ENCODE results near the gene MZF1.
A peak's percentile ranks its signal among the peaks of the same experiment; 100 is the strongest.

MZF1 gene

GRCh38 chr19:58558623-58559274, 14.4 kb downstream of the MZF1 start:
- POLR2A ChIA-PET (ENCODE audit: low non-redundant PET): interaction anchor here (0.9 to 1.0 kb wide), 2 partner anchors 15 kb away, joined by 4 to 6 read pairs; partner anchors contain the start of gene TRIM28
- H3K27ac ChIP-seq: peak overlapping the region; percentile 100
- peak; percentile 94 for DNase-seq (ENCODE audit: low spot score)
- CTCF ChIA-PET: interaction anchor here (0.6 kb wide), 1 partner anchor 40 kb away, joined by 3 read pairs; no protein-coding TSS in a partner anchor
- TF ChIP-seq CTCF (conservative IDR thresholded peaks at IDR 0.05; ENCODE audit: low read depth): no peak

- H3K27ac ChIP-seq: peak within 1 kb of the TSS; percentile 100
- no peak for DNase-seq (ENCODE audit: low spot score)
- POLR2A ChIA-PET (ENCODE audit: low non-redundant PET): interaction anchor here (0.9 kb wide), 1 partner anchor 14 kb away, joined by 4 read pairs; the partner anchor contains the start of gene TRIM28
- no peak for TF ChIP-seq CTCF (conservative IDR thresholded peaks at IDR 0.05; ENCODE audit: low read depth)
- CTCF ChIA-PET: interaction anchor here (0.6 to 0.7 kb wide), 2 partner anchors 8 to 40 kb away, joined by 3 to 5 read pairs; no protein-coding TSS in a partner anchor
Measured at GRCh38 chr19:58558066-58558622, 15.0 kb downstream of the MZF1 start, which contains the start of gene UBE2M. Gene UBE2M, minus strand, starts transcription at chr19:58558611. Its CDS starts 230 bp downstream, at chr19:58558381.

GRCh38 chr19:58557221-58558065, 15.7 kb downstream of the MZF1 start:
- POLR2A ChIA-PET (ENCODE audit: low non-redundant PET): interaction anchor here (0.9 to 1.2 kb wide), 2 partner anchors 14 kb away, joined by 3 to 4 read pairs; partner anchors contain the start of gene TRIM28
- no peak for TF ChIP-seq CTCF (conservative IDR thresholded peaks at IDR 0.05; ENCODE audit: low read depth)
- CTCF ChIA-PET: interaction anchor here (0.7 kb wide), 1 partner anchor 9 kb away, joined by 5 read pairs; no protein-coding TSS in a partner anchor
- H3K27ac ChIP-seq: peak overlapping the region; percentile 100
- no peak for DNase-seq (ENCODE audit: low spot score)

GRCh38 chr19:58556622-58557220, 16.4 kb downstream of the MZF1 start:
- POLR2A ChIA-PET (ENCODE audit: low non-redundant PET): interaction anchor here (1.2 kb wide), 1 partner anchor 13 kb away, joined by 3 read pairs; no protein-coding TSS in a partner anchor
- no peak for TF ChIP-seq CTCF (conservative IDR thresholded peaks at IDR 0.05; ENCODE audit: low read depth)

GRCh38 chr19:58555920-58556621, 17.1 kb downstream of the MZF1 start:
- CTCF ChIA-PET: interaction anchor here (0.5 kb wide), 1 partner anchor 36 kb away, joined by 3 read pairs; no protein-coding TSS in a partner anchor

More at GRCh38 chr19:58556622-58557220, 16.4 kb downstream of the MZF1 start:
- no peak for DNase-seq (ENCODE audit: low spot score)
- peak overlapping the region; percentile 100 for H3K27ac ChIP-seq
- CTCF ChIA-PET: no interaction called here

More at GRCh38 chr19:58555920-58556621, 17.1 kb downstream of the MZF1 start:
- H3K27ac ChIP-seq: peak overlapping the region; percentile 100
- POLR2A ChIA-PET (ENCODE audit: low non-redundant PET): interaction anchor here (1.4 to 1.7 kb wide), 2 partner anchors 36 to 42 kb away, joined by 4 to 5 read pairs; partner anchors contain the start of gene ZBTB45
- TF ChIP-seq CTCF (conservative IDR thresholded peaks at IDR 0.05; ENCODE audit: low read depth): no peak
- DNase-seq (ENCODE audit: low spot score): no peak
